Measurements from ENCODE around the gene DPP8. TPM values are rescaled to one million over a fixed set of nuclear protein-coding genes. Genes with fewer than 3 reads are reported as not detected.
A peak's percentile ranks its signal among the peaks of the same experiment; 100 is the strongest.

Gene DPP8
- total RNA-seq, 4 donors from 2014 or later, result 19.8 to 30.5 (median 21.8) TPM

DNA sequence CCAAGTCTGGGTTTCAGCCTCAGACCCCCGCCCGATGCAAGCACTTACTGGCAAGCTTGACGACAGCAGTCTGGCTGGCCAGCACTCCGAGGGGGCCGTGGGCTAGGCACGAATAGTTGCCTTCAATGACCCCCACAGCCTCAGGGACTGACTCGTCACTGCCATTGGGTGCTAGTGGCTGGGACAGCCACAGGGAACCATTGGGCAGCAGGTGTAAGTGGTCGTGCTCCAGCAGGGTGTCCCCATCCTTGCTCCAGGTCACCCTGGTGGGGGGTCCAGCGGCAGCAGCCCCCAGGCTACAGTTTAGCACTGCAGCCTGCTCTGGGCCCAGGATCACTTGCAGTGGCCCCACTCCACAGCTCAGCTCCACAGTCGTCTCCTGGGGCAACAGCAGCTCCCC is 106.5 kb downstream of the DPP8 start:
- DNase-seq, result no peak
- Histone ChIP-seq H3K9me3 (no peaks in the 10 kb centered on the region), H3K36me3 (no peaks in the 10 kb centered on the region), H3K27ac (no peak overlapping the region), H3K27me3 (peaks cover 0 to 32% (median 0%) of the 10 kb centered on the region in 4 donors), H3K4me1 (peaks cover 0 to 12% (median 0%) of the 10 kb centered on the region in 3 donors), H3K4me3 (no peak overlapping the region)
- TF ChIP-seq, protein P1, sequence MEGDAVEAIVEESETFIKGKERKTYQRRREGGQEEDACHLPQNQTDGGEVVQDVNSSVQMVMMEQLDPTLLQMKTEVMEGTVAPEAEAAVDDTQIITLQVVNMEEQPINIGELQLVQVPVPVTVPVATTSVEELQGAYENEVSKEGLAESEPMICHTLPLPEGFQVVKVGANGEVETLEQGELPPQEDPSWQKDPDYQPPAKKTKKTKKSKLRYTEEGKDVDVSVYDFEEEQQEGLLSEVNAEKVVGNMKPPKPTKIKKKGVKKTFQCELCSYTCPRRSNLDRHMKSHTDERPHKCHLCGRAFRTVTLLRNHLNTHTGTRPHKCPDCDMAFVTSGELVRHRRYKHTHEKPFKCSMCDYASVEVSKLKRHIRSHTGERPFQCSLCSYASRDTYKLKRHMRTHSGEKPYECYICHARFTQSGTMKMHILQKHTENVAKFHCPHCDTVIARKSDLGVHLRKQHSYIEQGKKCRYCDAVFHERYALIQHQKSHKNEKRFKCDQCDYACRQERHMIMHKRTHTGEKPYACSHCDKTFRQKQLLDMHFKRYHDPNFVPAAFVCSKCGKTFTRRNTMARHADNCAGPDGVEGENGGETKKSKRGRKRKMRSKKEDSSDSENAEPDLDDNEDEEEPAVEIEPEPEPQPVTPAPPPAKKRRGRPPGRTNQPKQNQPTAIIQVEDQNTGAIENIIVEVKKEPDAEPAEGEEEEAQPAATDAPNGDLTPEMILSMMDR (IDR thresholded peaks at IDR 0.05), result no peak
- TF ChIP-seq POLR2A (IDR thresholded peaks at IDR 0.05), result no peak
- WGBS, 2 donors, result 69 to 89% methylated on average over 3 to 8 of the region's 10 CpGs
- intact Hi-C loops (cut with DNase I), result no loop called here

DNA sequence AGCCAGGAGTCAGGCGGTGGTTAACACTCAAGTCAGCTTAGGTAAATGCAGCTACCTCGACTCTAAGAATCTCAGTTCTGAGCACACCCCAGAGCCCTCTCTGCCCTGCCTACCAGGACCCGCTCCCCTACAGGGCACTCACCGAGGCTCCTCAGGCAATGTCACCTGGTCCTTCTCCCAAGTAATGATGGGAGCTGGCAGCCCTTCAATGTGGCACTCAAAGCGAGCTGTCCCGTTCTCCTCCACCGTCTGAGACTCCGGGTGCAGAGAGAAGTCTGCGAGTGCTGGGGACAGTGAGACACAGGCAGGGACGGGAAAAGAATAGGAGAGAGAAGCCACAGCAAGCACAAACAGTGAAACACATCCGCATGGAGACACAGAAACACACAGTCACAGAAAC is 107.5 kb downstream of the DPP8 start:
- peaks cover 0 to 24% (median 0%) of the 10 kb centered on the region in 4 donors for H3K27me3 ChIP-seq
- no peak for DNase-seq
- H3K36me3 ChIP-seq, result no peaks in the 10 kb centered on the region
- no peaks in the 10 kb centered on the region for H3K9me3 ChIP-seq
- no peak overlapping the region for H3K27ac ChIP-seq
- 58 to 88% methylated on average over 4 to 10 of the region's 11 CpGs for WGBS, 2 donors
- H3K4me3 ChIP-seq, result no peak overlapping the region
- TF ChIP-seq, protein P1 (IDR thresholded peaks at IDR 0.05), result no peak
- TF ChIP-seq POLR2A (IDR thresholded peaks at IDR 0.05), result no peak
- intact Hi-C loops (cut with DNase I), result no loop called here
- peaks cover 0 to 4% (median 0%) of the 10 kb centered on the region in 3 donors for H3K4me1 ChIP-seq

DNA sequence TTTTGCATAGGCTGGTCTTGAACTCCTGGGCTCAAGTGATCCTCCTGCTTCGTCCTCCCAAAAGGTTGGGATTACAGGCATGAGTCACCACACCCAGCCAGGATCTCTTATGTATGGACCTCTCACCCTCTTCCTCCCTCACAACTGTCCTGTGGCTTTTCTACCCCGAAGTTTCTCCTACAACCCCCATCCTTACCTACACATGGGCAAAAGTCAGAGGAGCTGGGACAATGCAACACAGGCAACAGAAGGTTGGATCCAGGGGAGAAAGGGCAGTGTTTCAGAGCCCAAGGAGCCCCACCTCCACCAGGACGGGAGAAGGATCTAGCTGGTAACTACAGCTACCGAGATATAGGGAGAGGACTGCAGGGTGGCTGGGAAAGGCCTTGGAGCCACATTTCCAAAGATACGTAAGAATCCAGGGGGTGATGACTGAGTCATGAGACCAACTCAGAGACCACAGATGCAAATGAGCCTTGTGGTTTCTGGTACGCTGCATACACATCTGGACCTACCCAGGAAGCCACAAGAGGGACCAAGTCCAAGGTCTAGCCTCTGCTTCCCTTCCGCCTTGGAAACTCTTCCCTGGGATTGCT is 108.4 kb downstream of the DPP8 start:
- H3K27me3 ChIP-seq, result peaks cover 0 to 28% (median 0%) of the 10 kb centered on the region in 4 donors
- peak overlapping the region in 1 of 4 donors; percentile 29 for H3K27ac ChIP-seq
- H3K36me3 ChIP-seq, result no peaks in the 10 kb centered on the region
- no peaks in the 10 kb centered on the region for H3K4me1 ChIP-seq
- DNase-seq, result no peak
- 51 to 70% methylated on average over 6 to 7 of the region's 7 CpGs for WGBS, 2 donors
- no peaks in the 10 kb centered on the region for H3K9me3 ChIP-seq
- TF ChIP-seq POLR2A (IDR thresholded peaks at IDR 0.05), result no peak
- TF ChIP-seq, protein P1 (IDR thresholded peaks at IDR 0.05), result no peak
- H3K4me3 ChIP-seq, result no peak overlapping the region
- intact Hi-C loops (cut with DNase I), result no loop called here

DNA sequence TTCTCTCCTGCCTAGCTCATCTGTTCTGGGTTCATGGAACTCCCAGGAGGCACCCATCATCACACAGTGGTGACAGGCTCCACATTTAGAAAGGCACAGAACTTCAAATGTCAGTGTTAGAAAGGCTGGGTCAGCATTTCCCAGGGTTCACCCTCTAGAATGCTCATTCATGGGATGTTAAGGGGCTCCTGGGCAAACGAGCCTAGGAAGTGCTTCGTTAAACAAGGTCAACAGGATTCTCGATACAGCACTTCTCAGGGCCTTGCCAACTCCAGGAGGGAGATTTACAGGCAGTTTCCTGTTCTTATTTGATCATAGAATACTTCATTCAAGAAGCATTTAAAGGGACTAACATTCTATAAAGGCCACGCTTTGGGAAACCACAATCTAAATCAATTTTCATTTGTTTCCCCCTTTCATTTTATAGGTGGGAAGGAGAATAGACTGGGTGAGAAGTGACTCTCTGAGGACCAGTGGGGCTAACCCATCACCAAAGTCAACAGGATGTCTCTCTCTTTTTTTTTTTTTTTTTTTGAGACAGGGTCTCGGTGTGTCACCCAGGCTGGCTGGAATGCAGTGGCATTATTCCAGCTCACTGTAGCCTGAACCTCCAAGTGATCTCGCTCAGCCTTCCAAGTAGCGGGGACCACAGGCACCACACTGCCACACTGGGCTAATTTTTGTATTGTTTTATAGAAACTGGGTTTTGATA is 109.0 kb downstream of the DPP8 start:
- peaks cover 0 to 35% (median 0%) of the 10 kb centered on the region in 4 donors for H3K27me3 ChIP-seq
- 63 to 65% methylated on average over 7 of the region's 7 CpGs for WGBS, 2 donors

More for the DNA sequence above, 109.0 kb downstream of the DPP8 start:
- no peak overlapping the region for H3K4me3 ChIP-seq
- TF ChIP-seq POLR2A (IDR thresholded peaks at IDR 0.05), result no peak
- TF ChIP-seq, protein P1 (IDR thresholded peaks at IDR 0.05), result no peak
- no peaks in the 10 kb centered on the region for H3K9me3 ChIP-seq
- H3K36me3 ChIP-seq, result no peaks in the 10 kb centered on the region
- DNase-seq, result no peak
- intact Hi-C loops (cut with DNase I), result no loop called here
- H3K27ac ChIP-seq, result peak overlapping the region in 1 of 4 donors; percentile 29
- no peaks in the 10 kb centered on the region for H3K4me1 ChIP-seq

All from esophagus squamous epithelium (tissue), 5 donors.